RWPE1 (cell line): ENCODE data around the gene MMD2.
"Not testable (repeated sequence)": the region's sequence is repeated elsewhere in the genome, so short reads cannot be mapped to it uniquely, and the experiment has no call there.

Experiments used
- CTCF ChIA-PET: fragments of 350-600 bp; sonication (Branson Sonifier 250); formaldehyde crosslinking; extraction: SDS; loops from one replicate; lab custom pipeline; 2021; lab: Yijun Ruan, JAX
- POLR2A ChIA-PET: fragments of 400-600 bp; formaldehyde crosslinking; extraction: SDS; loops from one replicate; lab custom pipeline; 2020; ENCODE audit warnings: antibody characterized with exemption; ENCODE audit not compliant: low non-redundant PET; lab: Yijun Ruan, JAX
- DNase-seq: peaks from one replicate; pipeline ENCODE4 v3.0.0; 2012; ENCODE audit warnings: low spot score
- H3K27ac ChIP-seq: fragments of 450-650 bp; 2 replicates; pipeline ENCODE4 v1.5.1; 2017
- CTCF ChIP-seq: fragments of 450-650 bp; conservative IDR thresholded peaks from 2 replicates; pipeline ENCODE4 v1.5.1; 2017; ENCODE audit warnings: low read depth, mild to moderate bottlenecking

Gene MMD2

GRCh38 chr7:4998244-4998643, 39.3 kb upstream of the MMD2 start:
- POLR2A ChIA-PET: interaction anchor here (0.6 kb wide), 1 partner anchor 418 kb away, joined by 5 read pairs; no protein-coding TSS in a partner anchor
- no peak for DNase-seq
- CTCF ChIA-PET: interaction anchor here (0.6 to 1.0 kb wide), 2 partner anchors 13 to 192 kb away, joined by 5 to 6 read pairs; partner anchors contain the start of gene WIPI2
- no peak for TF ChIP-seq CTCF
- no peak overlapping the region for H3K27ac ChIP-seq

- ChIA-PET POLR2A (no interaction called here), CTCF (no interaction called here)
- no peak for TF ChIP-seq CTCF
- H3K27ac ChIP-seq: no peak overlapping the region
- no peak for DNase-seq
Observed at GRCh38 chr7:4996696-4997222, 37.8 kb upstream of the MMD2 start.

DNA sequence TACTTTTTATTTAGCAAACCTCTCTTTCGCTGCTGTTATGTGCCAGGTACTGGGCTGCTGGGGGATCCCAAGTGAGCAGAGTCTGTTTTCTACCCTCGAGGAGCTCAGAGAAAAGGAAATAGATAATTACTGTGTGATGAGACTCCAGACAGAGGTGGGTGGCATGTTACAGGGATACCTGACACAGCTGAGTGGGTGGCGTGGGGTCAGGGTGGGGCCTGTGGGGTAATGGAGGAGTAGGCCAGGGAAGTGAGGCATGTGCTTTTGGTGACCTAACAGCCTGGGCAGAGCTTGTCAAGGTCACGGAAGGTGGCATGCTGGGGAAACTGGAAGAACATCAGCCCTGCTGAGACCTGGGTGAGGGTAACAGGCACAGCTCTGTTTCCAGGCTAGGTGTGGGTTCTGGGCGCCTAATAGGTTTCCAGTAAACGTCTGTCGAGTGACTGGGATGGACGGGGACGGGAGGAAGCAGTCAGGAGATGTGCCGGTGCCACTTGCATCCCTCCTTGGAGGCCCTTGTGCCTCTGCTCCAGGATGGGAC, 36.5 kb upstream of the MMD2 start:
- POLR2A ChIA-PET: no interaction called here
- H3K27ac ChIP-seq: no peak overlapping the region
- no peak for DNase-seq
- TF ChIP-seq CTCF: no peak
- CTCF ChIA-PET: no interaction called here

DNA sequence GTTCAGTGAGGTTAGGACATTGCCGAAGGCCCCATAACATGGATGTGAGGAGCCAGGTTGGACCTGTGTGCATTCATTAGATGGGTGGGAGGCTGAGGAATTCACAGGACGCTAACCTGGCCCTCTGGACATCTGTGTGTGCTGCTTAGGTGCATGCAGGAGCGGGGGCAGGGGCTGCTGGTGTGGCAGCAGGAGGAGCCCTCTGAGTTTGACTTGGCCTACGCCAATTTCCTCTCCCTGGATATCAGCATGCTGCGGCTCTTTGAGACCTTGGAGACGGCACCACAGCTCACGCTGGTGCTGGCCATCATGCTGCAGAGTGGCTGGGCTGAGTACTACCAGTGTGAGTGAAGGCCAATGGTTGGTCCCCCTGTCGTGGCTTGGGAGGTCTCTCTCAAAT, 34.5 kb upstream of the MMD2 start:
- H3K27ac ChIP-seq: no peak overlapping the region
- CTCF ChIA-PET: no interaction called here
- no peak for DNase-seq
- POLR2A ChIA-PET: no interaction called here
- TF ChIP-seq CTCF: no peak

DNA sequence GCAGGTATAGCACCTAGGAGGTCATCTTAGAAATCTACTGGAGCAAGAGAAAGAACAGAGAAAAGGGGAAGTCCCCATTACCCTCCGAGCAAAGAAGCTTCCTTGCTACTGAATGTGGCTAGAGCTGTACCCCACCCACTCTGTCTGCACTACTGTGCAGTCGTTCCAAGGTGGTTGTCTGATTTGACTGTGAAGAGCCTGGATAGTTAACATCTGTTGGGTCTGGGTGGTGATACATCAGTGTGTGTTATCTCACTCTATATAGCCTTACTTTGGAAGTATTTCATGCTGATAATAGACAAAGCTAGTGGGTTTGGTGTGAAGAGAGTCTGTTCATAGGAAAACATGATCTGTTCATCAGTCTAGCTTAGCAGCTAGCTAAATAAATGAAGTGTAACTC, 23.8 kb upstream of the MMD2 start:
- H3K27ac ChIP-seq, CTCF ChIA-PET, DNase-seq, POLR2A ChIA-PET: not testable (repeated sequence)

GRCh38 chr7:4981295-4981890, 22.4 kb upstream of the MMD2 start:
- DNase-seq, POLR2A ChIA-PET, CTCF ChIA-PET, H3K27ac ChIP-seq: not testable (repeated sequence)

GRCh38 chr7:4975626-4976025, 16.6 kb upstream of the MMD2 start:
- CTCF ChIA-PET, POLR2A ChIA-PET, DNase-seq, H3K27ac ChIP-seq: not testable (repeated sequence)

- CTCF ChIA-PET: interaction anchor here (0.5 to 0.8 kb wide), 12 partner anchors 26 to 1995 kb away, joined by 3 to 6 read pairs (median 3); no protein-coding TSS in a partner anchor
- peak; percentile 91 for TF ChIP-seq CTCF
- peak; percentile 81 for DNase-seq
- POLR2A ChIA-PET: interaction anchor here (0.6 to 0.7 kb wide), 2 partner anchors 21 to 266 kb away, joined by 4 to 5 read pairs; no protein-coding TSS in a partner anchor
- H3K27ac ChIP-seq: peak overlapping the region; percentile 90
Observed at GRCh38 chr7:4973728-4974198, 14.8 kb upstream of the MMD2 start.

DNA sequence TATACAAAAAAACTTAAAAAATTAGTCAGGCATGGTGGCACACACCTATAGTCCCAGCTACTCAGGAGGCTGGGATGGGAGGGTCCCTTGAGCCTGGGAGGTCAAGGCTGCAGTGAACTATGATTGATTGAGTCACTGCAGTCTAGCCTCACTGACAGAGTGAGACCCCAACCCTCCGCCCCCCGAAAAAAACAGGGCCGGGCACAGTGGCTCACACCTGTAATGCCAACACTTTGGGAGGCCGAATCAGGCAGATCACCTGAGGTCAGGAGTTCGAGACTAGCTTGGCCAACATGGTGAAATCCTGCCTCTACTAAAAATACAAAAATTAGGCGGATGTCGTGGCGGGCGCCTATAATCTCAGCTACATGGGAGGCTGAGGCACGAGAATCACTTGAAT, 13.5 kb upstream of the MMD2 start:
- DNase-seq, POLR2A ChIA-PET: not testable (repeated sequence)
- peak overlapping the region; percentile 41; the same call in 1 of the 2 replicates for H3K27ac ChIP-seq
- CTCF ChIA-PET: interaction anchor here (0.6 kb wide), 2 partner anchors 116 to 1029 kb away, joined by 3 to 4 read pairs; no protein-coding TSS in a partner anchor
